SKM-1 (cell line): ENCODE measurements around the gene LIAS.
"Not testable (repeated sequence)": the region's sequence is repeated elsewhere in the genome, so short reads cannot be mapped to it uniquely, and the experiment has no call there.

Source experiments
- DNase-seq: peaks from one replicate; lab custom pipeline; 2025; ENCODE audit not compliant: unreplicated experiment; lab: John Stamatoyannopoulos, UW

The LIAS gene

GRCh38 chr4:39458505-39459300 is at the start of gene LIAS, which contains the start of gene RPL9:
Gene LIAS (plus strand): TSS chr4:39459056. CDS start chr4:39459118, 62 bp downstream.
Gene RPL9 (minus strand): TSS chr4:39458922. CDS start chr4:39458439, 483 bp downstream.
- peak; percentile 96 for DNase-seq

GRCh38 chr4:39410415-39410814 is 48.4 kb upstream of the LIAS start:
- no peak for DNase-seq

GRCh38 chr4:39411561-39411960 is 47.3 kb upstream of the LIAS start:
- DNase-seq, result not testable (repeated sequence)

GRCh38 chr4:39415678-39416283 is 43.1 kb upstream of the LIAS start:
- no peak for DNase-seq

DNA sequence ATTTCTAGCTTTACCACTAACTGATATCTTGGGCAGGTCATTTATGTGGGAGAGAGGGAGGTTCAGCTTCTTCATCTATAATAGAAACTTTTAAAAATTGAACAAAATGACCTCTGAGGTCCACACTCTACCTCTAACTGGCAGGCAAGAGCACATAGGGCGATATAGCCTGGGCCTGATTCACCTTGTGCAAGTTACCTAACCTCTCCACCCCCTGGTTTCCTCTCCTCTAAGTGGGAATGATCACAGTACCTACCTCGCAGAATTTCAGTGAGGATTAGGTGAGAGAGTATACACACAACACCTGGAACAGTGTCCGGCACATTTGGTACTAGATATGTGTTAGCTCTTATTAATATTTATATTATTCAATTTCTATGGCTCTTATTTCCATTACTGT is 36.6 kb upstream of the LIAS start:
- DNase-seq, result no peak

GRCh38 chr4:39425297-39425696 is 33.6 kb upstream of the LIAS start:
- not testable (repeated sequence) for DNase-seq

DNA sequence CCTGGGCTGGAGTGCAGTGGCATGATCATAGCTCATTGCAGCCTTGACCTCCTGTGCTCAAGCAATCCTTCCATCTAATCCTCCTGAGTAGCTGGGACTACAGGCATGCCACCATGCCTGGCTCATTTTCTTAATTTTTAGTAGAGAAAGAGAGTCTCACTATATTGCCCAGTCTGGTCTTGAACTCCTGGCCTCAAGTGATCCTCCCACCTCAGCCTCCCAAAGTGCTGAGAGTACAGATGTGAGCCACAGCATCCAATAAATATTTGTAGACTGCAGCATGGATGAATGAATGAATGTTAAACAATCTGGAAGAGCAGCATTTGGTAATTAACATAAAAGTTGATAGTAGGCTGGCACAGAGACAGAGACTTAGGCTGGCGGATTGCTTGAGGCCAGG is 32.1 kb upstream of the LIAS start:
- DNase-seq, result no peak

- DNase-seq, result no peak
Observed at GRCh38 chr4:39427520-39428114, 31.2 kb upstream of the LIAS start.

GRCh38 chr4:39429476-39430334 is 29.2 kb upstream of the LIAS start:
- DNase-seq, result no peak

DNA sequence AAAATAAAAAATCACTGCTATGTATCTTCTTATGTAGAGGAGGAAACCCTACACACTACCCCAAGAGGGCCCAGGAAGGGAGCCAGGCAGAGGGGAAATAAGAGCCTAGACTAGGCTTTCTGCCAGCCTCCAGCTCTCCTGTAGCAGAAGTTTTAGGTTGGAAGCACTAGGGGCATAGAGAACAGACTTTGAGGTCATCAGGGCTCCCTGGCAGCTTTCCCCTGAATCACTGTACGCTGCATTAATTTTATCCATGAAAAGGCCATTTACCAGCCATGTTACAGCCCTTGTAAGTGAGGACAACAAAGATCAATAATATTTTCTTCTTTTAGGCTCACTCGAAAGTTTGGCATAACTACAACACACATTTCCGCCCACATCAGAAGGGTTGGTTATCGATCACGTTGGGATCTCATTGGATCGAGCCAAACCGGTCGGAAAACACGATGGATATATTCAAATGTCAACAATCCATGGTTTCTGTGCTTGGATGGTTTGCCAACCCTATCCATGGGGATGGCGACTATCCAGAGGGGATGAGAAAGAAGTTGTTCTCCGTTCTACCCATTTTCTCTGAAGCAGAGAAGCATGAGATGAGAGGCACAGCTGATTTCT is 24.9 kb upstream of the LIAS start:
- DNase-seq, result no peak

GRCh38 chr4:39435659-39436563 is 22.9 kb upstream of the LIAS start:
- DNase-seq, result no peak

DNA sequence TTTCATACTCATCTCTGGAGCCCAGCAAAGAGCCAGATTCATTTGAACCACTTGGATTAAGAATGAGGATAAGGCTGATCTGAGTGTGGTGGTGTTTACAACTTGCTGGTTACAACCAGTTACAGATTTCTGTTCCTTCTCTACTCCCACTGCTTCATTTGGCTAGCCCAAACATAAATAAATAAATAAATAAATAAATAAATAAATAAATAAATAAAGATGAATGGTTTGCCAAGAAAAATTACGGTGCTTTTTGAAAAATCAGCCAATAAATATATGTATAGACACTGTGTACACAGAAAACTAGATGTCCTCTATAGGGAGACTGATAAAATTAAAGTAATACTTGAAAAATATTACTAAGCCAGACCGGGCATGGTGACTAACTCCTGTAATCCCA is 17.3 kb upstream of the LIAS start:
- DNase-seq, result no peak

DNA sequence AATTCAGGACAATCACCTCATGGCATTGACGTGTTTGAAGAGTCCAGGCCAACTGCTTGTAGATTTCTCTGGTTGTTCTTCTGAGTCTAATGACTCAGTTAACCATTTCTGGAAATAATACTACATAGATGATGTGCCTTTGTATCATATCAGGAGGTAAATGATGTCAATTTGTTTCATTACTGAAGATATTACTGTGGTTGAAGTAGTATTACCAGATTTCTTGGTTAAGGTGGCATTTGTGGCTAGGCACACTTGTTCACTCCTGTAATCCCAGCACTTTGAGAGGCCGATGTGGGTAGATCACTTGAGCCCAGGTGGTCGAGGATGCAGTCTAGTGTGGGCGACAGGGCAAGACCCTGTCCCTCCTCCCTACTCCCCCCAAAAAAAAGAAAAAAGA is 15.9 kb upstream of the LIAS start:
- no peak for DNase-seq

- no peak for DNase-seq
Observed at GRCh38 chr4:39446483-39446841, 12.4 kb upstream of the LIAS start.

GRCh38 chr4:39446842-39447573 is 11.8 kb upstream of the LIAS start:
- DNase-seq, result no peak

DNA sequence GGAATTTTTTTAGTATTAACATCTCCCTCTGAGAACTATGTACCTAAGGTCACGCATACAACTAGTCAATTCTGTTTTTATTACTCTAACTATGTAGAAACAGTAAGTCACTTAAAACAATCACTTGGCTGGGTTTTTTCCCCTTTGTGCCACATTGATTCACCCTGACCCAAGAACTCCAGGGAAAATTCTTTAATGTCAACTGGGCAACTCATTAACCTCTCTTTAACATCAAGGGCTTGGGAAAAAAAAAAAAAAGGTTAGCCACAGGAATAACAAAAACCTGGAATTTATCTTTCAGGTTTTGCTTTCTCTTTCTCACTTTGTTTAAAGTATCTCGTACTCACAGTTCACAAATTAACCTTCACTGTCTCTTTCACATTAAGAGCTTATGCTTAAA is 8.2 kb upstream of the LIAS start:
- no peak for DNase-seq

DNA sequence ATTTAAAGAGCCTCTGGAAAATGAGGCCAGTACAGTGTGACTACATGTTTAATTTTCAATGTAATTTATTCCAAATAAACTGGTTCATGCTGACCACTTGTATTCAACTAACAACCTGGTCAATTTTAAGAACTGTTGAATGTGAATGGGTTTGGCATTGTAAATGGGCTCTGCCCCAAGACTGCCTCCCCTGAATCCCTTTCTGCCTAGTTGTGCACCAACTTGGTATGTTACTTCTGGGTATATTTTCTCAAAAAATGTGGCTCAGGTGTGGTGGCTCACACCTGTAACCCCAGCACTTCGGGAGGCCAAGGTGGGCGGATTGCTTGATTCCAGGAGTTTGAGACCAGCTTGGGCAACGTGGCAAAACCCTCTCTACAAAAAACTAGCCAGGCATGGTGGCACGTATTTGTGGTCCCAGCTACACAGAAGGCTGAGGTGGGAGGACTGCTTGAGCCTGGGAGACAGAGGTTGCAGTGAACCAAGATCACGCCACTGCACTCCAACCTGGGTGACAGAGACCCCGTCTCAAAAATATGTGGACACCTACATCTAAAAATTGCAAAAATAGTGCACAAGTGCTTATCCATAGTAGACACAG is 7.3 kb upstream of the LIAS start:
- DNase-seq, result no peak

DNA sequence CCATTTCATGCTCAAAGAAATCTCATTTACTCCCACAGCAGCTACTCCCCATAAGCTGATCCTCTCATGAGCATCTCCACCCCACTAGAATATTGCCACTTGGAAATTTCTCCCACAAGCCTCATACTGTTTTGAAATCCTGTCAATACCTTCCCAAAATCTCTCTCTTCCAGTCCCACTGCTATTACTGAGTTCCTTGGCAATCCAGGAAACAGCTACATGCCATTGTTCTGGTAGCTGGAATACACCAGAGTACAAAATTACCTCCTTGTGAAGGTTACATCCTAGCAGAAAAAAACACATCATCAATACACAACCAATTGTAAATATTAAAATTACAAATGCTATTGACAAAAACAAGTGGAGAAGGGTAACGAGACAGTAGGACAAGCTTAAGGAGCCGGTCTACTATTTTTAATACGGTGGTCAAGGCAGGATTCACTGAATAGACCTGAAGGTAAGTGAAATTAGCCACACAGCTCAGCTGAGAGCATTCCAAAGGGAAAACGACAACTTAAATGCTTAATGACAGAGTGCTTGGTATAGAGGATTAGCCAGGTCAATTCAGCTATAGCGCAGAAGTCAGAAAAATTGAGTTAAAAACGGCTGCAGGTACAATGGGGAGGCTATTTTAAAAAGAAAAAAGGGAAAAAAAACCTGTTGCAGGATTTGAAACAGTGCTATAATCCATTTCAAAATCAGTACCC is 6.5 kb upstream of the LIAS start:
- no peak for DNase-seq
